ENCODE measurements around the gene PARM1. TPM values are rescaled to one million over a fixed set of nuclear protein-coding genes. Genes with fewer than 3 reads are reported as not detected.

The PARM1 gene
- total and polyA plus RNA-seq, 2 experiments from 2014 or later, result 4.9 to 10.4 TPM

DNA sequence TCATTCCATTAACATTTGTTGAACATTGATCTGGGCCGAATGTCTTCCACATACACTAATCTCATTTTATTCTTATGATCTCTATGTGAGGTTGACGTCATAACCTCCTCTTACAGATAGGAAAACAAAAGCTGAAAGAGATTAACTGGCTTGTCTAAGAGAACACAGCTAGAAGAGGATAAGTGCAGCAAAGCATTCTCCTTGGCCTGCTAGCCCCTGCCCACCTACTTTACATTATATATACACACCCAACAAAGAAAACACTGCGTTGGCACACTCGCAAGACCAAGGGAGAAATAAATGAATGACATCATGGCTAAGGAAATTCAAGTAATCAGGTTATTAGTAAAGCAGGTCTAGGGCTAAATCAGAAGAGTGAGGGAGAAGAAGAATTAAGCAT is 138.4 kb downstream of the PARM1 start:
- TF ChIP-seq ZNF114 (CRISPR knock-in tag; IDR thresholded peaks at IDR 0.05) (no peak), STAT1 (IDR thresholded peaks at IDR 0.05; ENCODE audit: unreplicated experiment) (no peak)
- TF ChIP-seq, protein P1, sequence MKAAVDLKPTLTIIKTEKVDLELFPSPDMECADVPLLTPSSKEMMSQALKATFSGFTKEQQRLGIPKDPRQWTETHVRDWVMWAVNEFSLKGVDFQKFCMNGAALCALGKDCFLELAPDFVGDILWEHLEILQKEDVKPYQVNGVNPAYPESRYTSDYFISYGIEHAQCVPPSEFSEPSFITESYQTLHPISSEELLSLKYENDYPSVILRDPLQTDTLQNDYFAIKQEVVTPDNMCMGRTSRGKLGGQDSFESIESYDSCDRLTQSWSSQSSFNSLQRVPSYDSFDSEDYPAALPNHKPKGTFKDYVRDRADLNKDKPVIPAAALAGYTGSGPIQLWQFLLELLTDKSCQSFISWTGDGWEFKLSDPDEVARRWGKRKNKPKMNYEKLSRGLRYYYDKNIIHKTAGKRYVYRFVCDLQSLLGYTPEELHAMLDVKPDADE (IDR thresholded peaks at IDR 0.05), result no peak
- Histone ChIP-seq H3K4me2 (no peak overlapping the region), H3K27me3 (ENCODE audit: insufficient read depth) (no peaks in the 10 kb centered on the region), H2AFZ (no peak overlapping the region), H3K27ac (ENCODE audit: low read depth) (no peak overlapping the region), H3F3A (replicated peaks; ENCODE audit: low read depth) (no peaks in the 10 kb centered on the region), H3K36me3 (ENCODE audit: insufficient read depth) (no peaks in the 10 kb centered on the region), H4K20me1 (replicated peaks; ENCODE audit: insufficient read depth) (no peaks in the 10 kb centered on the region), H3K79me2 (replicated peaks; ENCODE audit: insufficient read depth) (no peaks in the 10 kb centered on the region), H3K9me2 (ENCODE audit: insufficient read depth) (no peaks in the 10 kb centered on the region), H3K4me1 (ENCODE audit: insufficient read depth) (no peaks in the 10 kb centered on the region), H3K4me3 (no peak overlapping the region)
- no peak for DNase-seq (ENCODE audit: low spot score)
- peaks cover 9% of the 10 kb centered on the region; the same call in 2 of the 3 replicates for H3K9me3 Mint-ChIP-seq
- no peak for ATAC-seq
- H3K27me3 Mint-ChIP-seq (ENCODE audit: insufficient read depth, low read depth, poor library complexity), result no peaks in the 10 kb centered on the region
- H3K4me1 Mint-ChIP-seq, result no peaks in the 10 kb centered on the region
- H3K4me3 Mint-ChIP-seq, result no peak overlapping the region
- no peaks in the 10 kb centered on the region; the same call in 2 of the 3 replicates for H3K36me3 Mint-ChIP-seq (ENCODE audit: low read depth)
- H3K27ac Mint-ChIP-seq, result no peak overlapping the region

DNA sequence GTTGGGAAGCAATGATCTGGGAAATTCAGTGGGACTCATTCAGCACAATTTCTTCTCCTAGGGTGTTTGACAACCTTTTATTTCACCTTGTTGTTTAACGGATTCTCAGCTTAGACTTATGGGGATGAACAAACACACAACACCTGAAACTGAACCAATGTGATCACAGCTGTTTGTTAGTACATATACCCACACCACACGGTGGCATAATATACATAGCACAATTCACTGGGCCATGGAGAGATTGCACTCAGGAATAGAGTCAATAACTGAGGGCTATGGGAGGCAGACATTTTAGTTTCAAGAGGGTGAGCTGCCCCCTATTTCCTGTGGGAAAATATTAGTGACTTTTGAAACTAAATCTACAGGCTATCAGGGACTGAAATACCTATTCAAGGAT is 148.0 kb downstream of the PARM1 start:
- no peak overlapping the region for H3K27ac Mint-ChIP-seq
- peaks cover 5% of the 10 kb centered on the region; the same call in 2 of the 3 replicates for H3K36me3 Mint-ChIP-seq (ENCODE audit: low read depth)
- ATAC-seq (no peak), DNase-seq (ENCODE audit: low spot score) (no peak)
- H3K27me3 Mint-ChIP-seq (ENCODE audit: insufficient read depth, low read depth, poor library complexity), result peaks cover 2% of the 10 kb centered on the region
- Histone ChIP-seq H2AFZ (no peak overlapping the region), H3K9me2 (ENCODE audit: insufficient read depth) (no peaks in the 10 kb centered on the region), H3F3A (replicated peaks; ENCODE audit: low read depth) (no peaks in the 10 kb centered on the region), H3K27ac (ENCODE audit: low read depth) (no peak overlapping the region), H3K36me3 (ENCODE audit: insufficient read depth) (no peaks in the 10 kb centered on the region), H3K79me2 (replicated peaks; ENCODE audit: insufficient read depth) (no peaks in the 10 kb centered on the region), H3K4me3 (no peak overlapping the region), H3K4me2 (no peak overlapping the region), H3K27me3 (ENCODE audit: insufficient read depth) (no peaks in the 10 kb centered on the region), H3K4me1 (ENCODE audit: insufficient read depth) (no peaks in the 10 kb centered on the region), H4K20me1 (replicated peaks; ENCODE audit: insufficient read depth) (no peaks in the 10 kb centered on the region)
- peaks cover 4% of the 10 kb centered on the region; the same call in 2 of the 3 replicates for H3K9me3 Mint-ChIP-seq
- H3K4me1 Mint-ChIP-seq, result no peaks in the 10 kb centered on the region
- no peak overlapping the region for H3K4me3 Mint-ChIP-seq
- TF ChIP-seq, protein P1 (IDR thresholded peaks at IDR 0.05), result no peak
- TF ChIP-seq, protein P2, sequence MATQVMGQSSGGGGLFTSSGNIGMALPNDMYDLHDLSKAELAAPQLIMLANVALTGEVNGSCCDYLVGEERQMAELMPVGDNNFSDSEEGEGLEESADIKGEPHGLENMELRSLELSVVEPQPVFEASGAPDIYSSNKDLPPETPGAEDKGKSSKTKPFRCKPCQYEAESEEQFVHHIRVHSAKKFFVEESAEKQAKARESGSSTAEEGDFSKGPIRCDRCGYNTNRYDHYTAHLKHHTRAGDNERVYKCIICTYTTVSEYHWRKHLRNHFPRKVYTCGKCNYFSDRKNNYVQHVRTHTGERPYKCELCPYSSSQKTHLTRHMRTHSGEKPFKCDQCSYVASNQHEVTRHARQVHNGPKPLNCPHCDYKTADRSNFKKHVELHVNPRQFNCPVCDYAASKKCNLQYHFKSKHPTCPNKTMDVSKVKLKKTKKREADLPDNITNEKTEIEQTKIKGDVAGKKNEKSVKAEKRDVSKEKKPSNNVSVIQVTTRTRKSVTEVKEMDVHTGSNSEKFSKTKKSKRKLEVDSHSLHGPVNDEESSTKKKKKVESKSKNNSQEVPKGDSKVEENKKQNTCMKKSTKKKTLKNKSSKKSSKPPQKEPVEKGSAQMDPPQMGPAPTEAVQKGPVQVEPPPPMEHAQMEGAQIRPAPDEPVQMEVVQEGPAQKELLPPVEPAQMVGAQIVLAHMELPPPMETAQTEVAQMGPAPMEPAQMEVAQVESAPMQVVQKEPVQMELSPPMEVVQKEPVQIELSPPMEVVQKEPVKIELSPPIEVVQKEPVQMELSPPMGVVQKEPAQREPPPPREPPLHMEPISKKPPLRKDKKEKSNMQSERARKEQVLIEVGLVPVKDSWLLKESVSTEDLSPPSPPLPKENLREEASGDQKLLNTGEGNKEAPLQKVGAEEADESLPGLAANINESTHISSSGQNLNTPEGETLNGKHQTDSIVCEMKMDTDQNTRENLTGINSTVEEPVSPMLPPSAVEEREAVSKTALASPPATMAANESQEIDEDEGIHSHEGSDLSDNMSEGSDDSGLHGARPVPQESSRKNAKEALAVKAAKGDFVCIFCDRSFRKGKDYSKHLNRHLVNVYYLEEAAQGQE (IDR thresholded peaks at IDR 0.05; ENCODE audit: unreplicated experiment), result no peak
- TF ChIP-seq STAT1 (IDR thresholded peaks at IDR 0.05; ENCODE audit: unreplicated experiment), result no peak
